Measurements from ENCODE around the gene CLINT1.

- TF ChIP-seq GATA3 (IDR thresholded peaks at IDR 0.05; ENCODE audit: low read depth, low read length) (no peak), GATA2 (IDR thresholded peaks at IDR 0.05; ENCODE audit: low read depth, low read length) (no peak)
Observed at GRCh38 chr5:157739388-157740228, 119.3 kb downstream of the CLINT1 start.
